NCI-H2227 (cell line): ENCODE results near the gene INO80C.

ENCODE experiments used
- DNase-seq: peaks from one replicate; lab custom pipeline; 2025; ENCODE audit not compliant: unreplicated experiment; lab: John Stamatoyannopoulos, UW

INO80C gene

GRCh38 chr18:35497370-35498197 lies at the start of gene INO80C:
Gene INO80C (minus strand): TSS chr18:35497960. CDS start chr18:35497874, 86 bp downstream.
- peak; percentile 97 for DNase-seq

GRCh38 chr18:35547008-35547605 lies 49.3 kb upstream of the INO80C start:
- no peak for DNase-seq

GRCh38 chr18:35542356-35542755 lies 44.6 kb upstream of the INO80C start:
- no peak for DNase-seq

- no peak for DNase-seq
These were observed 37.5 kb upstream of the INO80C start for GRCh38 chr18:35535297-35535696.

- DNase-seq = no peak
These were observed 36.2 kb upstream of the INO80C start for GRCh38 chr18:35533916-35534405.

GRCh38 chr18:35528749-35529274 lies 31.1 kb upstream of the INO80C start:
- no peak for DNase-seq

- DNase-seq = no peak
These were observed 28.8 kb upstream of the INO80C start for GRCh38 chr18:35526495-35527059.

- DNase-seq = no peak
These were observed 28.2 kb upstream of the INO80C start for GRCh38 chr18:35525795-35526494.

- DNase-seq = peak; percentile 60
These were observed 26.5 kb upstream of the INO80C start for GRCh38 chr18:35524226-35524625.

- DNase-seq = no peak
These were observed 24.6 kb upstream of the INO80C start for GRCh38 chr18:35522130-35522959.

- no peak for DNase-seq
These were observed 23.4 kb upstream of the INO80C start for GRCh38 chr18:35521133-35521532.

GRCh38 chr18:35519148-35519899 lies 21.6 kb upstream of the INO80C start:
- no peak for DNase-seq

GRCh38 chr18:35517715-35518114 lies 20.0 kb upstream of the INO80C start:
- no peak for DNase-seq

- no peak for DNase-seq
These were observed 19.0 kb upstream of the INO80C start for GRCh38 chr18:35516789-35517188.

GRCh38 chr18:35516351-35516750 lies 18.6 kb upstream of the INO80C start:
- no peak for DNase-seq

- no peak for DNase-seq
These were observed 17.8 kb upstream of the INO80C start for GRCh38 chr18:35515460-35516130.

GRCh38 chr18:35514752-35515459 lies 17.1 kb upstream of the INO80C start:
- DNase-seq = no peak

- no peak for DNase-seq
These were observed 16.5 kb upstream of the INO80C start for GRCh38 chr18:35514283-35514682.
